ENCODE data around the gene TSPO2. TPM values are rescaled to one million over a fixed set of nuclear protein-coding genes. Genes with fewer than 3 reads are reported as not detected.

Gene TSPO2
- total RNA-seq, 1 donor from 2014 or later, result not detected

DNA sequence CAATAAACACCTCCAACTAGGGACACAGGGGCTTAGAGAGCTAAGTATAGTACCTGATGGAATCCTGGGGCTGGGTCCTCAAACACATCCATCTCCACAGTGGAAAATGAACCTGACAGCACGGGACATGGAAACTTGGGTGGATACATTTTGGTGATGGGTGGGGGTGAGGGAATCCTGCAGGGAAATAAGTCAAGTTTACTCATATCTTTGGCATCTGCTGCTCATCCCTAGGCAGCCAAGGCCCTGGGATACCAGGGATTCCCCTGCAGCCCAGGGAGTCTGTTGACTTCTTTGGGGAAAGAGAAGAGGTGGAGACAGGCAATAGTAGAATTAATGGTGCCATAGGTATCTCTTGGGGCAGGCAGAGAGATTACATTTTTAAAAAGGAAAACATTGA lies 17.3 kb downstream of the TSPO2 start:
- Histone ChIP-seq H3K27me3 (no peaks in the 10 kb centered on the region), H4K20me1 (ENCODE audit: low read depth) (no peaks in the 10 kb centered on the region), H3F3A (ENCODE audit: low read depth) (no peaks in the 10 kb centered on the region), H3K9me3 (ENCODE audit: low read depth) (no peaks in the 10 kb centered on the region), H3K4me3 (no peak overlapping the region), H3K79me2 (ENCODE audit: low read depth) (no peaks in the 10 kb centered on the region), H3K4me1 (no peaks in the 10 kb centered on the region), H3K36me3 (no peaks in the 10 kb centered on the region), H3K4me2 (no peak overlapping the region), H3K27ac (no peak overlapping the region), H2AFZ (replicated peaks) (no peak overlapping the region), H3K9ac (no peak overlapping the region)
- no peak overlapping the region for H3K4me3 Mint-ChIP-seq
- TF ChIP-seq EZH2 (IDR thresholded peaks at IDR 0.05) (no peak), EZH2phosphoT487 (IDR thresholded peaks at IDR 0.05) (no peak)
- TF ChIP-seq, protein P1, sequence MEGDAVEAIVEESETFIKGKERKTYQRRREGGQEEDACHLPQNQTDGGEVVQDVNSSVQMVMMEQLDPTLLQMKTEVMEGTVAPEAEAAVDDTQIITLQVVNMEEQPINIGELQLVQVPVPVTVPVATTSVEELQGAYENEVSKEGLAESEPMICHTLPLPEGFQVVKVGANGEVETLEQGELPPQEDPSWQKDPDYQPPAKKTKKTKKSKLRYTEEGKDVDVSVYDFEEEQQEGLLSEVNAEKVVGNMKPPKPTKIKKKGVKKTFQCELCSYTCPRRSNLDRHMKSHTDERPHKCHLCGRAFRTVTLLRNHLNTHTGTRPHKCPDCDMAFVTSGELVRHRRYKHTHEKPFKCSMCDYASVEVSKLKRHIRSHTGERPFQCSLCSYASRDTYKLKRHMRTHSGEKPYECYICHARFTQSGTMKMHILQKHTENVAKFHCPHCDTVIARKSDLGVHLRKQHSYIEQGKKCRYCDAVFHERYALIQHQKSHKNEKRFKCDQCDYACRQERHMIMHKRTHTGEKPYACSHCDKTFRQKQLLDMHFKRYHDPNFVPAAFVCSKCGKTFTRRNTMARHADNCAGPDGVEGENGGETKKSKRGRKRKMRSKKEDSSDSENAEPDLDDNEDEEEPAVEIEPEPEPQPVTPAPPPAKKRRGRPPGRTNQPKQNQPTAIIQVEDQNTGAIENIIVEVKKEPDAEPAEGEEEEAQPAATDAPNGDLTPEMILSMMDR (IDR thresholded peaks at IDR 0.05), result no peak
- no peak overlapping the region for H3K27ac Mint-ChIP-seq
- no peaks in the 10 kb centered on the region for H3K9me3 Mint-ChIP-seq
- no peaks in the 10 kb centered on the region for H3K4me1 Mint-ChIP-seq
- peaks cover 21% of the 10 kb centered on the region for H3K36me3 Mint-ChIP-seq
- peaks cover 2% of the 10 kb centered on the region for H3K27me3 Mint-ChIP-seq (ENCODE audit: insufficient read depth, low read depth)
- DNase-seq (ENCODE audit: low spot score), result no peak

DNA sequence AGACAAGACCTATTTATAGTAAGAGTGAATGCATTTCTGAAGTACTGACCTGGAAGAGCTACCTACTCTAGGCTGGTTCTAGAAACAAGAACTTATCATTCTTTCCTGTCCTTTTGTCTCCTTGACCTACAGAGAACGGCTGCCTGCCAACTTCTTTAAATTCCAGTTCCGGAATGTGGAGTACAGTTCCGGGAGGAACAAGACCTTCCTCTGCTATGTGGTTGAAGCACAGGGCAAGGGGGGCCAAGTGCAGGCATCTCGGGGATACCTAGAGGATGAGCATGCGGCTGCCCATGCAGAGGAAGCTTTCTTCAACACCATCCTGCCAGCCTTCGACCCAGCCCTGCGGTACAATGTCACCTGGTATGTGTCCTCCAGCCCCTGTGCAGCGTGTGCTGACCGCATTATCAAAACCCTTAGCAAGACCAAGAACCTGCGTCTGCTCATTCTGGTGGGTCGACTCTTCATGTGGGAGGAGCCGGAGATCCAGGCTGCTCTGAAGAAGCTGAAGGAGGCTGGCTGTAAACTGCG lies 19.0 kb downstream of the TSPO2 start:
- no peaks in the 10 kb centered on the region for H3K9me3 ChIP-seq (ENCODE audit: low read depth)
- no peak overlapping the region for H2AFZ ChIP-seq (replicated peaks)
- H3K4me3 ChIP-seq, result no peak overlapping the region
- H3K27ac ChIP-seq, result no peak overlapping the region
- Mint-ChIP-seq H3K36me3 (peaks cover 23% of the 10 kb centered on the region), H3K4me3 (no peak overlapping the region), H3K27ac (no peak overlapping the region), H3K9me3 (no peaks in the 10 kb centered on the region), H3K27me3 (ENCODE audit: insufficient read depth, low read depth) (peaks cover 2% of the 10 kb centered on the region), H3K4me1 (no peaks in the 10 kb centered on the region)
- H3K79me2 ChIP-seq (ENCODE audit: low read depth), result peaks cover 2% of the 10 kb centered on the region
- H3K9ac ChIP-seq, result no peak overlapping the region
- H3F3A ChIP-seq (ENCODE audit: low read depth), result no peaks in the 10 kb centered on the region
- no peak overlapping the region for H3K4me2 ChIP-seq
- no peaks in the 10 kb centered on the region for H3K27me3 ChIP-seq
- peaks cover 4% of the 10 kb centered on the region for H3K36me3 ChIP-seq
- no peaks in the 10 kb centered on the region for H3K4me1 ChIP-seq
- no peaks in the 10 kb centered on the region for H4K20me1 ChIP-seq (ENCODE audit: low read depth)
- TF ChIP-seq, protein P1 (IDR thresholded peaks at IDR 0.05), result no peak
- no peak for TF ChIP-seq EZH2phosphoT487 (IDR thresholded peaks at IDR 0.05)
- no peak for TF ChIP-seq EZH2 (IDR thresholded peaks at IDR 0.05)
- no peak for DNase-seq (ENCODE audit: low spot score)

DNA sequence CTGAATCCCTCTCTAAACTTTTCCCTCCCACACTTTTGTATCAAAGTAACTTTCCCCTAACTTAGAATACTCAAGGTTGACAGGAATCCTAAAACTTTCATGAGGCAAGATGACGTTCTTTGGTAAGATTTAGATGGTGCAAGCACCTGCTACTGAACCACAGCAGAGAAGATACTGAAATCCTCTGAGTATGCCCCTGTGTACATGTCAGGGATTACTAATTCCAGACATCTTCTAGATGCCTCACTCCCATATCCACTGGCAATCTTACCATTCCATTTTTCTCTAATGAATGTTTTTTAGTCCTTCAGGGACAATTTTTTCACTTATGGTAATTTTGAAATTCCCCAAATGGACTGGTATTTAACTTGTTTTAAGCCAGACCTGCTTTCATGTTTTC lies 19.8 kb downstream of the TSPO2 start:
- DNase-seq (ENCODE audit: low spot score), result no peak
- Histone ChIP-seq H3K4me1 (no peaks in the 10 kb centered on the region), H3K36me3 (peaks cover 4% of the 10 kb centered on the region), H3K27me3 (no peaks in the 10 kb centered on the region), H4K20me1 (ENCODE audit: low read depth) (no peaks in the 10 kb centered on the region), H2AFZ (replicated peaks) (no peak overlapping the region), H3K79me2 (ENCODE audit: low read depth) (peaks cover 4% of the 10 kb centered on the region), H3K27ac (no peak overlapping the region), H3F3A (ENCODE audit: low read depth) (peaks cover 2% of the 10 kb centered on the region), H3K4me3 (no peak overlapping the region), H3K9me3 (ENCODE audit: low read depth) (no peaks in the 10 kb centered on the region), H3K9ac (no peak overlapping the region), H3K4me2 (no peak overlapping the region)
- Mint-ChIP-seq H3K4me3 (no peak overlapping the region), H3K27ac (no peak overlapping the region), H3K9me3 (no peaks in the 10 kb centered on the region), H3K4me1 (peaks cover 2% of the 10 kb centered on the region), H3K36me3 (peaks cover 26% of the 10 kb centered on the region), H3K27me3 (ENCODE audit: insufficient read depth, low read depth) (no peaks in the 10 kb centered on the region)
- TF ChIP-seq EZH2phosphoT487 (IDR thresholded peaks at IDR 0.05) (no peak), EZH2 (IDR thresholded peaks at IDR 0.05) (no peak)
- TF ChIP-seq, protein P1 (IDR thresholded peaks at IDR 0.05), result no peak

Measured in neural progenitor cell (in vitro differentiated cells).